SK-N-MC (cell line): ENCODE measurements around the gene CABP4.

Experiments
- EZH2 ChIP-seq: fragments of 200-600 bp; sonication (generic); IDR thresholded peaks from one replicate; pipeline ENCODE4 v1.6.1; 2017; ENCODE audit warnings: antibody characterized with exemption
- POLR2AphosphoS5 ChIP-seq: IDR thresholded peaks from 2 replicates; pipeline ENCODE4 v1.6.1; 2012; ENCODE audit warnings: mild to moderate bottlenecking, low read depth, low read length, borderline replicate concordance

DNA sequence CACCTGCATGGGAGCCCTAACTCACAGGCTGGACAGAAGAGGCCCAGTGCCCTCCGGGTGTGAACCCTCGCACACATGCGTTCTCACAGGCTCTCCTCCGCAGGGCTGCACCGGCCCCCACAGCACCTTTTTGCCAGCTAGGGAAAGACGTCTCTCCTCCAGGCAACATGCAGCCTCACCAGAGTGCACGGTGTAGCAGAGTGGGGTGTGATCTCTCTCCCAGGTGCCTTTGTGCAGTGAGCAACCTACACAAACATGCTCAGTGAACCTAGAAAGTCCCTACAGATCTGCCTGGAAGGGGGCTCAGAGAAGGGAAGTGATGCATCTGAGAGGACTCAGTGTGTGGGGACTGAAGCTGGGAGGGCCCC, 43.4 kb upstream of the CABP4 start:
- no peak for TF ChIP-seq EZH2
- no peak for TF ChIP-seq POLR2AphosphoS5
